ENCODE data around the gene RTL1.
A peak's percentile ranks its signal among the peaks of the same experiment; 100 is the strongest.

The RTL1 gene

GRCh38 chr14:100832311-100832960 lies 71.1 kb downstream of the RTL1 start:
- H3K36me3 ChIP-seq: no peaks in the 10 kb centered on the region
- DNase-seq: peak; percentile 41
- H3K27ac ChIP-seq: peak overlapping the region; percentile 52

GRCh38 chr14:100830681-100831080 lies 72.8 kb downstream of the RTL1 start:
- H3K27me3 ChIP-seq (ENCODE audit: insufficient read depth, low read depth, severe bottlenecking): peaks cover 21% of the 10 kb centered on the region
- no peak overlapping the region for H3K4me3 ChIP-seq (ENCODE audit: low read depth, low read length)
- DNase-seq: peak; percentile 76
- no peak for TF ChIP-seq CTCF (IDR thresholded peaks at IDR 0.05; ENCODE audit: low read depth, low read length)
- peaks cover 6% of the 10 kb centered on the region for H3K9me3 ChIP-seq (ENCODE audit: severe bottlenecking)
- H3K27ac ChIP-seq: peak overlapping the region; percentile 51
- H3K36me3 ChIP-seq: no peaks in the 10 kb centered on the region

More at GRCh38 chr14:100832311-100832960, 71.1 kb downstream of the RTL1 start:
- Histone ChIP-seq H3K4me3 (ENCODE audit: low read depth, low read length) (no peak overlapping the region), H3K27me3 (ENCODE audit: insufficient read depth, low read depth, severe bottlenecking) (peaks cover 5% of the 10 kb centered on the region), H3K9me3 (ENCODE audit: severe bottlenecking) (peaks cover 6% of the 10 kb centered on the region)
- no peak for TF ChIP-seq CTCF (IDR thresholded peaks at IDR 0.05; ENCODE audit: low read depth, low read length)

Data from WERI-Rb-1 (cell line).